ENCODE results near the gene EVI5.

Gene EVI5

DNA sequence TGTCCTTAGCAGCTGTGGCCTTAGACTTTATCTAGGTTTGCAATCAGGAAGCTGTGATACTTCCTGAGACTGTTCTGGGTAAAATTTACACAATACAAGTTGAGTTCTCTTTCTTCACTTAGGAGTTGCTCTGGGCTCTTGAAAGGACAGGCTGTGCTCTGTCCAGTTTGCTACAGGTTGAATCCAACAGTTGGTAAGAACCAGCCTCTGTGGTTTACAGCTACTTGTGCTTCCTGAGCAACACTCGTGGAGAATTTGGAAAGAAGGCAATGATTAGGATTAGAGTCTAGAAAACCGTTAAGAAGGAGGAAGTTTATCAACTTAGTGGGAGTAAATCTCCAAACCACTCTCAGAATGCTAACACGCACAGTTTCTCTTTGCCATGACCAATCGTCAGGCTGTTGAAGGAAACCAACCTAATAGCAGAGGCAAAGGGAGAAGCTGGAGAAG, 325.0 kb downstream of the EVI5 start:
- no peak for DNase-seq (ENCODE audit: low read depth, low spot score)

Data from brain pericyte (primary cell).